Measurements from ENCODE around the gene RBBP8.

DNA sequence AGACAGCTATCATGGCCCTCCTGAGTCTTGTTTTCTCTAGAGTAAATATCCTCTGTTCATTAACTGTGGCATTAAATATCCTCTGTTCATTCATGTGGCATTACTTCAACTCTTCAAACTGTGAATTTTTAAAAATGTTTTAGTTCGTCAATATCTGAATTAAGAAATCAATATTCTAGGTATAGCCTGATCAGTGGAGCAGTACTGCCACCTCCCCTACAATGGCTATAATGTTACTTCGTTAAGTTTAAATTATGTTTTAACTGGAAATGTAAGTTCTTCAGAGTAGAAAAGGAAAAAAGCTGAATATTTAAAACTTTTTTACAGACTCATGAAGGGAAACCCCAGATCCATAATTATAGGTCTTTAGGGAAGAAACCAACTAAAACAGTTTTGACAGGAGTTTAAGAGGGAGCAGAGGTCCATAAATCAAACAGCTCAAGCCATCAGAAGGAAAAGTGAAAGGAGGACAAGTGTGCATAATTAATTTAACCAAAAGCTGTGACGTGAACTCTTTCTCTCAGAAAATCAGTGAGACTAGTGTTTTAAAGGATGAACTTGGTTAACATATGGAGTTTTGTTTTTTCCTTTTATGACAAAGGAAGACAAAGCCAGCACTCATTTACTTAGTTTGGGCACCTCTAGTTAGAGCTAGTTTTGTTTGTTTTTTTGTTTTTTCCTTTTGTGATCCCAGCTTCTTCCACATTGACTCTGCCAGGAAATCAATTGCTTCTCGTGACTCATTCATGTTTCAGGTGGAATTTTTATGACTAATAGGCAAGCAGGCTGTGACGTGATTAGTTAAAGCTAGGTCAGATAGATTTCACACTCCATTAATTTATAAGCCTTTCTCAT is 44.9 kb downstream of the RBBP8 start:
- TF ChIP-seq, protein P1, sequence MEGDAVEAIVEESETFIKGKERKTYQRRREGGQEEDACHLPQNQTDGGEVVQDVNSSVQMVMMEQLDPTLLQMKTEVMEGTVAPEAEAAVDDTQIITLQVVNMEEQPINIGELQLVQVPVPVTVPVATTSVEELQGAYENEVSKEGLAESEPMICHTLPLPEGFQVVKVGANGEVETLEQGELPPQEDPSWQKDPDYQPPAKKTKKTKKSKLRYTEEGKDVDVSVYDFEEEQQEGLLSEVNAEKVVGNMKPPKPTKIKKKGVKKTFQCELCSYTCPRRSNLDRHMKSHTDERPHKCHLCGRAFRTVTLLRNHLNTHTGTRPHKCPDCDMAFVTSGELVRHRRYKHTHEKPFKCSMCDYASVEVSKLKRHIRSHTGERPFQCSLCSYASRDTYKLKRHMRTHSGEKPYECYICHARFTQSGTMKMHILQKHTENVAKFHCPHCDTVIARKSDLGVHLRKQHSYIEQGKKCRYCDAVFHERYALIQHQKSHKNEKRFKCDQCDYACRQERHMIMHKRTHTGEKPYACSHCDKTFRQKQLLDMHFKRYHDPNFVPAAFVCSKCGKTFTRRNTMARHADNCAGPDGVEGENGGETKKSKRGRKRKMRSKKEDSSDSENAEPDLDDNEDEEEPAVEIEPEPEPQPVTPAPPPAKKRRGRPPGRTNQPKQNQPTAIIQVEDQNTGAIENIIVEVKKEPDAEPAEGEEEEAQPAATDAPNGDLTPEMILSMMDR (IDR thresholded peaks at IDR 0.05) = no peak
- no peak for TF ChIP-seq EZH2phosphoT487 (IDR thresholded peaks at IDR 0.05)
- no peak for TF ChIP-seq EZH2 (IDR thresholded peaks at IDR 0.05)
